Measurements from ENCODE around the gene ST6GALNAC5.

ST6GALNAC5 gene

DNA sequence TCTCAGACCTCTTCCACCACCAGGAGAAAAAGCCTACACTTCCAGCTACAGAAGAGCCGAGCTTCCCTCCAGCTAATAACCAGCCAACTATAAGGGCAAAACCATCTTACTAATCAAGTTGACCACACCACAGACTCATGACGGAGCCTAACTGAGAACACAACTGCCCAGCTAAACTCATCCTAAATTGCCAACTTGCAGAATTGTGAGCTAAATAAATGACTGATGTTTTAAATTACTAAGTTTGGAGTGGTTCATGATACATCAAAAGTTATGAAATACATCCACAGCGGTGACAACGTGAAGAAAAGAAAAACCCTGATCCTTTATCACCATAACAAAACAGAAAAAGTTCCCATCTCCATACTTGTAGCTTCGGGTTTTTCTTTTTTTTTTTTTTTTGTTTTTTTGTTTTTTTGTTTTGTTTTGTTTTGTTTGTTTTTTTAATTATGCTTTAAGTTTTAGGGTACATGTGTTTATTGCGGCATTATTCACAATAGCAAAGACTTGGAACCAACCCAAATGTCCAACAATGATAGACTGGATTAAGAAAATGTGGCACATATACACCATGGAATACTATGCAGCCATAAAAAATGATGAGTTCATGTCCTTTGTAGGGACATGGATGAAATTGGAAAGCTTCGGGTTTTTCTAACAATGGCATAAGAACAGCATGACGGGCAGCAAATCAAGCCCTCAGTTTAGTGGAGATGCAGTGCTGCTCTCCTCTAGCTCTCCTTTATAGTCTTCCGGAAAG lies 229.4 kb downstream of the ST6GALNAC5 start:
- Histone ChIP-seq H3K4me1 (ENCODE audit: insufficient read depth, low read length) (peaks cover 11% of the 10 kb centered on the region), H3K9me3 (ENCODE audit: low read length) (peaks cover 3% of the 10 kb centered on the region), H2AFZ (ENCODE audit: low read depth, low read length) (no peak overlapping the region), H3K36me3 (ENCODE audit: insufficient read depth, low read length) (no peaks in the 10 kb centered on the region), H3K4me3 (ENCODE audit: low read length) (no peak overlapping the region), H3K27me3 (ENCODE audit: insufficient read depth, low read length) (no peaks in the 10 kb centered on the region)

DNA sequence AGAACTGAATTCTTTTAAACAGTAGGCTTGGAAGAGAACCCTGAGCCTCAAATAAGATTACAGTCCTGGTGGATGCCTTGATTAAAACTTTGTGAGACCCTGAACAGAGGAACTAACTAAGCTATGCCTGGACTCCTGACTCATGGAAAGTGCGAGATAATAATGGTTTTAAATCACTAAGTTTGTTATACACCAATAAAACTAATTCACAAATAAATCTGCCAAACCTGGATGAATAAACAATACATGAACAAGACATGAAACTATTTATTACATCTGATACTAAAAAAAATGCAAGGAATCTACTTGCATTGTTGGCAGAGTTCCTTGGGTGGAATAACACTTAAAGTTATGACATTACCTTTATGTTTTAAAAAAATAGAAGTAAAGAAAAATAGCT lies 233.6 kb downstream of the ST6GALNAC5 start:
- Histone ChIP-seq H3K9me3 (ENCODE audit: low read length) (peaks cover 5% of the 10 kb centered on the region), H3K4me3 (ENCODE audit: low read length) (no peak overlapping the region), H3K27me3 (ENCODE audit: insufficient read depth, low read length) (no peaks in the 10 kb centered on the region), H3K36me3 (ENCODE audit: insufficient read depth, low read length) (no peaks in the 10 kb centered on the region), H3K4me1 (ENCODE audit: insufficient read depth, low read length) (peaks cover 3% of the 10 kb centered on the region), H2AFZ (ENCODE audit: low read depth, low read length) (no peak overlapping the region)

- Histone ChIP-seq H2AFZ (ENCODE audit: low read depth, low read length) (no peak overlapping the region), H3K4me1 (ENCODE audit: insufficient read depth, low read length) (peaks cover 3% of the 10 kb centered on the region), H3K27me3 (ENCODE audit: insufficient read depth, low read length) (no peaks in the 10 kb centered on the region)
Measured at GRCh38 chr1:77103486-77103885, 236.2 kb downstream of the ST6GALNAC5 start.

DNA sequence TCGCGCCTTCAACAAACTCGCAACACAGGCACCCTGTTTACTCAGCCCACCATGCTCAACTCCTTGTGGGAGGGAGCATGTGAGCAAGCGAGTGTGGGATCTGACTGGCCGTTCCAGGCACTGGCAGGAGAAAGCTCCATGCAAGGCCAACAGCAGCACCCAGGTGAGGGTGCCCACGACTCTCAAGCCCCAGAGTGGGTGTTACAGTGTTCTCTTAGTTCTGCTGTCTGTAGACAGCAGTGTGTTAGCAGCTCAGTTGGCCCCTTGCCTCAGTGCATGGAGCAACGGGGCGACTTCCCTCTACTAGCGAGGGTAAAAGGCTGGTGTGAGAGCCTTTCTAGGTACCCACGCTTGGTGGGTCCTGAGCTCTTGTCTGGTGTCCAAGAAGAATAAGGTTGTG lies 237.4 kb downstream of the ST6GALNAC5 start:
- no peaks in the 10 kb centered on the region for H3K36me3 ChIP-seq (ENCODE audit: insufficient read depth, low read length)
- peaks cover 3% of the 10 kb centered on the region for H3K4me1 ChIP-seq (ENCODE audit: insufficient read depth, low read length)
- no peak overlapping the region for H2AFZ ChIP-seq (ENCODE audit: low read depth, low read length)
- H3K9me3 ChIP-seq (ENCODE audit: low read length): peaks cover 2% of the 10 kb centered on the region
- no peaks in the 10 kb centered on the region for H3K27me3 ChIP-seq (ENCODE audit: insufficient read depth, low read length)
- no peak overlapping the region for H3K4me3 ChIP-seq (ENCODE audit: low read length)

More at GRCh38 chr1:77103486-77103885, 236.2 kb downstream of the ST6GALNAC5 start:
- H3K36me3 ChIP-seq (ENCODE audit: insufficient read depth, low read length): no peaks in the 10 kb centered on the region
- H3K9me3 ChIP-seq (ENCODE audit: low read length): peaks cover 2% of the 10 kb centered on the region
- H3K4me3 ChIP-seq (ENCODE audit: low read length): no peak overlapping the region
